Measurements from ENCODE around the gene SLC38A11.
"Not testable (repeated sequence)": the region's sequence is repeated elsewhere in the genome, so short reads cannot be mapped to it uniquely, and the experiment has no call there.

The SLC38A11 gene, protein sequence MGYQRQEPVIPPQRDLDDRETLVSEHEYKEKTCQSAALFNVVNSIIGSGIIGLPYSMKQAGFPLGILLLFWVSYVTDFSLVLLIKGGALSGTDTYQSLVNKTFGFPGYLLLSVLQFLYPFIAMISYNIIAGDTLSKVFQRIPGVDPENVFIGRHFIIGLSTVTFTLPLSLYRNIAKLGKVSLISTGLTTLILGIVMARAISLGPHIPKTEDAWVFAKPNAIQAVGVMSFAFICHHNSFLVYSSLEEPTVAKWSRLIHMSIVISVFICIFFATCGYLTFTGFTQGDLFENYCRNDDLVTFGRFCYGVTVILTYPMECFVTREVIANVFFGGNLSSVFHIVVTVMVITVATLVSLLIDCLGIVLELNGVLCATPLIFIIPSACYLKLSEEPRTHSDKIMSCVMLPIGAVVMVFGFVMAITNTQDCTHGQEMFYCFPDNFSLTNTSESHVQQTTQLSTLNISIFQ

DNA sequence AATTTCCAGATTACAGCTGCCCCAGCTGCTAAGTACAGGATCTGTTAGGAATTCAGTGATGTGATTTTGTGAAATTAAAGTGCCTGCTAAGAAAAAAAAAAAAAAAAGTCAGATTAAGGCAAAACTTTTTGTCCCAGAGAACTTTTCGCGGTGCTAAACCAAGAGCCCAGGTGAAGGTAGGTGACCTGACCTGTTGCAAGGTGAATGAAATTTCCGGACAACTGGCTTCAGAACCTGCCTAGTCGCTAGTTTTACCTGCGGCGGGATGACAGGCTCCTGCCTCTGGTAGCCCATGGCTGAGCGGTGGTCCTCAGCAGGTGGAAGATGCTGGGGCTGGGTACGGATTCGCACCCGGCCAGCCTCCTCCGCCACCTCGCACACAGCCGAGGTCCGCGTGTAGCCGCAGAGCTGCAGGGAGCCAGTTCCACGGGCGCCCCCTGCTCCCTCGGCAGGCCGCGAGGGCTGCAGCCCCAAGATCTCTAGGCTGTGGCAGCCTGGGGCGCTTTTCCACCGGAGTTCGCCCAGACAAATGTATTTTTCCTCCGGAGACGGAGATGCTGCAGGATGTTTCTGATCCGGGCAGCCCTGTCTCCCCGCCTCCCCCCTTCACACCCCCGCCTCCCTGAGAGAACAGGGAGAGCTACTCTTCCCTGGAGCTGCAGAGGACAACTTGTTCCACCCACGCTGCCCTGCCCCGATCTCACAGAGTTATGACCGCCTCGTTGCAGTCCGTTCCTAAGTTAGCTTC, at the start of gene SLC38A11:
SLC38A11 (minus strand) TSS at position 572 of the 748 bp plus-strand sequence; CDS start at position 294, 278 bp downstream.
- peaks cover 12% of the 10 kb centered on the region for H3K27me3 Mint-ChIP-seq
- H3K4me3 Mint-ChIP-seq = no peak within 1 kb of the TSS

GRCh38 chr2:165003443-165004130, 48.3 kb upstream of the SLC38A11 start:
- Mint-ChIP-seq H3K9me3 (ENCODE audit: low read depth) (no peaks in the 10 kb centered on the region), H3K4me1 (ENCODE audit: low read depth) (no peaks in the 10 kb centered on the region), H3K27me3 (no peaks in the 10 kb centered on the region), H3K36me3 (no peaks in the 10 kb centered on the region), H3K4me3 (no peak overlapping the region), H3K27ac (no peak overlapping the region)

More for the DNA sequence above, at the start of gene SLC38A11:
- H3K36me3 Mint-ChIP-seq = no peaks in the 10 kb centered on the region
- no peaks in the 10 kb centered on the region for H3K9me3 Mint-ChIP-seq (ENCODE audit: low read depth)
- H3K4me1 Mint-ChIP-seq (ENCODE audit: low read depth) = peaks cover 3% of the 10 kb centered on the region
- H3K27ac Mint-ChIP-seq = no peak within 1 kb of the TSS

DNA sequence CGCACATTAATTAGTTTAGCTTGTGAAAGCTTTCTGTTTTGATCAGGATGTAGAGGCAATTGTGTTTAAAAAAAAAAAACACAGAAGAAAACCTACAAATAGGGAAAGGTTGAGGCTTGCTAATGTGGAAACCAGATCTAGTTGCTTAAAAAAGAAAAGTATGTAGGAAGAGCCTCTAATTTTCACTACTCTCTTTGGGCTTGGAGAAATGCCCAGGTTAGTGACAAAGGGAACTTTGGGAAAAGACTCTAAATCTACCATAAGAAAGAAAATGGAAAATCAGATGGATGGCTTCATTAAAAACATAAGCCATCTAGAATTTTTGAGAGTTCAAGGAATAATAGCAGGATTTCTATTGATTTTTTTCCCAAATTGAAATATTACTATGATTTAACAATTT, 47.3 kb upstream of the SLC38A11 start:
- Mint-ChIP-seq H3K4me3 (no peak overlapping the region), H3K27me3 (no peaks in the 10 kb centered on the region), H3K36me3 (no peaks in the 10 kb centered on the region), H3K9me3 (ENCODE audit: low read depth) (no peaks in the 10 kb centered on the region), H3K4me1 (ENCODE audit: low read depth) (no peaks in the 10 kb centered on the region), H3K27ac (no peak overlapping the region)

DNA sequence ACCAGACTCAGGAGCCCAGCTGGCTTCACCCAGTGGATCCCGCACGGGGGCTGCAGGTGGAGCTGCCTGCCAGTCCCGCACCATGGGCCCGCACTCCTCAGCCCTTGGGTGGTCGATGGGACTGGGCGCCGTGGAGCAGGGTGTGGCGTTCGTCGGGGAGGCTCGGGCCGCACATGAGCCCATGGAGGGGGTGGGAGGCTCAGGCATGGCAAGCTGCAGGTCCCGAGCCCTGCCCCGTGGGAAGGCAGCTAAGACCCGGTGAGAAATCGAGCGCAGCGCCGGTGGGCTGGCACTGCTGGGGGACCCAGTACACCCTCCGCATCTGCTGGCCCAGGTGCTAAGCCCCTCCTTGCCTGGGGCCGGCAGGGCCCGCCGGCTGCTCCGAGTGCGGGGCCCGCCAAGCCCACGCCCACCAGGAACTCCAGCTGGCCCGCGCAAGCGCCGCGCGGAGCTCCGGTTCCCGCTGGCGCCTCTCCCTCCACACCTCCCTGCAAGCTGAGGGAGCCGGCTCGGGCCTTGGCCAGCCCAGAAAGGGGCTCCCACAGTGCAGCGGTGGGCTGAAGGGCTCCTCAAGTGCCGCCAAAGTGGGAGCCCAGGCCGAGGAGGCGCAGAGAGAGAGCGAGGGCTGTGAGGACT, 39.5 kb upstream of the SLC38A11 start:
- H3K4me3 Mint-ChIP-seq, H3K27ac Mint-ChIP-seq: not testable (repeated sequence)

GRCh38 chr2:164993287-164994016, 38.1 kb upstream of the SLC38A11 start:
- Mint-ChIP-seq H3K27me3 (no peaks in the 10 kb centered on the region), H3K9me3 (ENCODE audit: low read depth) (no peaks in the 10 kb centered on the region), H3K4me3 (no peak overlapping the region), H3K4me1 (ENCODE audit: low read depth) (peaks cover 6% of the 10 kb centered on the region), H3K27ac (no peak overlapping the region), H3K36me3 (no peaks in the 10 kb centered on the region)

More for the DNA sequence above, 39.5 kb upstream of the SLC38A11 start:
- H3K9me3 Mint-ChIP-seq (ENCODE audit: low read depth); H3K27me3 Mint-ChIP-seq; H3K36me3 Mint-ChIP-seq; H3K4me1 Mint-ChIP-seq (ENCODE audit: low read depth): not testable (repeated sequence)

DNA sequence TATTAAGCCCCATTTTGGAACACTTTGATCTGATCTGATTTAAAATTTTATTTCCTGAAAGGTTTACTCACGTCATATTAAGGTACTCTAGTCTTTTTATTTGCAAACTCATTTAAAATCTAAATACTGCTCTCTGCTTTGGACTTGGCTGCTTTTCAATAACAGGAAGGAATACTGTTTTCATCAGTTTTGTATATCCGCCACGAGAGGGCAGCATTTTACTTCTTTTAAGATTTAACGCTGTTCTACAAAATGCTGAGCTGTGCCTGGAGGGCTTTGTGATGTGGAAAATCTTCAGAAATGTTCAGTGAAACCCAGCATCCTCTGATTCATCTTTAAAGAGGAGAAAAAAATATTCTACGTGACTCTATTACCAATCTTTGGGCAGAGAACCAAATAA, 37.5 kb upstream of the SLC38A11 start:
- no peaks in the 10 kb centered on the region for H3K27me3 Mint-ChIP-seq
- no peak overlapping the region for H3K27ac Mint-ChIP-seq
- peaks cover 9% of the 10 kb centered on the region for H3K4me1 Mint-ChIP-seq (ENCODE audit: low read depth)
- H3K4me3 Mint-ChIP-seq = no peak overlapping the region
- H3K9me3 Mint-ChIP-seq (ENCODE audit: low read depth) = no peaks in the 10 kb centered on the region
- no peaks in the 10 kb centered on the region for H3K36me3 Mint-ChIP-seq

GRCh38 chr2:164992093-164992454, 36.7 kb upstream of the SLC38A11 start:
- H3K27ac Mint-ChIP-seq; H3K4me1 Mint-ChIP-seq (ENCODE audit: low read depth); H3K36me3 Mint-ChIP-seq: not testable (repeated sequence)

DNA sequence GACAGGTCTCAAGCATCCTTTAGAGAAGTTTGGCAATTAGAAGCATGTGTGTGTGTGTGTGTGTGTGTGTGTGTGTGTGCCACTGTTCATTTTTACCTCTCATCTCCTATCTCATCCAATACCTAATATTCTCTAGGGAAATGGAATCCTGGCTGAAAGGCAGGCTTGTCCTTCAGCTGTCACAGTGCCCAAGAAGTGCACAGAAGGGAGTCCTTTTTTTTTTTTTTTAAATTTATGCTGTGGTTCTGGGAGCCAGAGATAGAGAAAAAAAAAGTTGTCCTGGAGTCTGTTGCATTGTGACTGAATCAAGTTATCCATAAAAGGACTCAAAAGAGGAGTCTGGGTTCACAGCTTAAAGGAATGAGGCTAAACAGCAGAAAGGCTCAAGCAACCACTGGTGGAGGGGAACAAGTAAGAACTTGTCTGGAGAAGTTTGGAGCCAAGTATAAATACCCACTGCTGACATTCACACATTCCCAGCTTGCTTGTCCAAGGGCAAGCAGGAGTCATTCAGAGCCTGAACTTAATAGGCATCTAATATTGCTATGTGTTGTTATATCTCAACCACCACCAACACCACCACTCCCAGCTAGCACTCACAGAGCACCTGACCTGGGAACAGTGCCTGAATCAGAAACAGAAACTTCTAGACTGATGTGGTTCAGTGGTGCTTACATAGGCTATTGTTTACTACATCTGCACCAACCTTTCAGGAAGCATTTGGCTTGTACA, 36.2 kb upstream of the SLC38A11 start:
- not testable (repeated sequence) for H3K27ac Mint-ChIP-seq; H3K4me1 Mint-ChIP-seq (ENCODE audit: low read depth); H3K9me3 Mint-ChIP-seq (ENCODE audit: low read depth); H3K36me3 Mint-ChIP-seq; H3K4me3 Mint-ChIP-seq; H3K27me3 Mint-ChIP-seq

More at GRCh38 chr2:164992093-164992454, 36.7 kb upstream of the SLC38A11 start:
- not testable (repeated sequence) for H3K4me3 Mint-ChIP-seq; H3K9me3 Mint-ChIP-seq (ENCODE audit: low read depth); H3K27me3 Mint-ChIP-seq

DNA sequence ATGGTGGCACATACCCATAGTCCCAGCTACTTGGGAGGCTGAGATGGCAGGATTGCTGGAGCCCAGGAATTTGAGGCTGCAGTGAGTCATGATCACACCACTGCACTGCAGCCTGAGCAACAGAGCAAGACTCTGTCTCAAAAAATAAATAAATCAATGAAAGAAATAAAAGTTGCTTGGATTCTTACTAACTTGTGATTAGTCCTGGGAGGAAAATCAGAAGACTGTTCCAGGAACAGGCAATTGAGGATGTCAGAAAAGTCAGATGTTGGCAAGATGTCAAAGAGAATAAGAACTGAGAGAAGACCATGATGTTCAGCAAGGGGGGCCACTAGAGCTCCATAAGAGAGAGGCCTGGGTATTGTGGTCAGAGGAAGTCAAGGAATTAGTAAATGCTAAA, 35.6 kb upstream of the SLC38A11 start:
- H3K4me1 Mint-ChIP-seq (ENCODE audit: low read depth); H3K27ac Mint-ChIP-seq; H3K9me3 Mint-ChIP-seq (ENCODE audit: low read depth): not testable (repeated sequence)

GRCh38 chr2:164988805-164989204, 33.5 kb upstream of the SLC38A11 start:
- H3K36me3 Mint-ChIP-seq; H3K9me3 Mint-ChIP-seq (ENCODE audit: low read depth); H3K27ac Mint-ChIP-seq; H3K4me1 Mint-ChIP-seq (ENCODE audit: low read depth); H3K27me3 Mint-ChIP-seq; H3K4me3 Mint-ChIP-seq: not testable (repeated sequence)

More for the DNA sequence above, 35.6 kb upstream of the SLC38A11 start:
- H3K4me3 Mint-ChIP-seq, H3K27me3 Mint-ChIP-seq, H3K36me3 Mint-ChIP-seq: not testable (repeated sequence)

GRCh38 chr2:164986027-164986426, 30.7 kb upstream of the SLC38A11 start:
- not testable (repeated sequence) for H3K4me1 Mint-ChIP-seq (ENCODE audit: low read depth); H3K4me3 Mint-ChIP-seq; H3K36me3 Mint-ChIP-seq; H3K27me3 Mint-ChIP-seq; H3K9me3 Mint-ChIP-seq (ENCODE audit: low read depth); H3K27ac Mint-ChIP-seq

- Mint-ChIP-seq H3K27me3 (no peaks in the 10 kb centered on the region), H3K36me3 (no peaks in the 10 kb centered on the region), H3K27ac (no peak overlapping the region), H3K4me1 (ENCODE audit: low read depth) (peaks cover 8% of the 10 kb centered on the region), H3K9me3 (ENCODE audit: low read depth) (no peaks in the 10 kb centered on the region), H3K4me3 (no peak overlapping the region)
Observed at GRCh38 chr2:164984428-164984827, 29.1 kb upstream of the SLC38A11 start.

DNA sequence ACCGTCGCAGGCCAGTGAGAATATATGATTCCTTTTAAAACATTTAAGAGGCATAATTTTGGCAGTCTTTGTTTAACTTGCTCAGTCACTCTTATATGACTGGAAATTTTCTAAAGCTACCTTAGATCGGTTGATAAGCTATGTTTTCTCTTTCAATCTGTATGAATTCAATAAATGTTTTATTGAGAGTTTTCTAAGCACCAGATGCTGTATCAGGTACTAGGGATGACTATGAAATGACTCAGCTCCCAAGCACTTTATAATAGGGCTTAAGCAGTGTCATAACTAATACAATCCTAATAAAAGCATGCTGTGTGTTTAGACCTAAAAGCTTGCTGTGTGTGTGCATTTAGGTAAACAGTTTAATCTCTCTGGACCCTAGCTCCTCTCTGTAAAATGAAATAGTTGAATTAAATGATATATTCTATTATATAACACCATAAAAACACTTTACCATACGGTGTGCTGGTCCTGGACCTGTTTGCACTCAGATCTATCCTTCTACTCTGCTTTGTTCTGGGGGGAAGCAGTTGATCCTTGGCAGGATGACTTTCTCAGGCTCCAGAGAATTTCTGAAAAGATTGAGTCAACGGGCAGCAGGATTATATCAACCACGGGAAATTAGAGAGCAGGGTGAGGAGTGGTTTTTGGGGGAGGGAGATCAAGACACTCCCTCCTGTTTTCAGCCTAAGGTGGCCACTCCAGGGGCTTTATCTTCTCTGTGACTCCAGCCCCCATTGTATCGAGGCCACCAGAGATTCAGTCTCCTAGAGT, 26.1 kb upstream of the SLC38A11 start:
- Mint-ChIP-seq H3K36me3 (no peaks in the 10 kb centered on the region), H3K27ac (no peak overlapping the region), H3K4me3 (no peak overlapping the region), H3K4me1 (ENCODE audit: low read depth) (no peaks in the 10 kb centered on the region), H3K27me3 (no peaks in the 10 kb centered on the region), H3K9me3 (ENCODE audit: low read depth) (no peaks in the 10 kb centered on the region)
